Large intestine (tissue), 3 donors: ENCODE measurements around the gene POU2AF1. TPM values are rescaled to one million over a fixed set of nuclear protein-coding genes. Genes with fewer than 3 reads are reported as not detected.
"Not testable (repeated sequence)": the region's sequence is repeated elsewhere in the genome, so short reads cannot be mapped to it uniquely, and the experiment has no call there.

ENCODE experiments used
- DNase-seq, 2 donors: peaks; one replicate each; pipeline versions ENCODE4 v3.0.0 to v3.0.0-alpha.2; 2013
- H3K27ac ChIP-seq: one replicate; pipeline ENCODE4 v1.5.1; 2013; ENCODE audit warnings: low read length
- H3K27me3 ChIP-seq: 2 replicates; pipeline ENCODE4 v1.6.1; 2013; ENCODE audit warnings: low read length; ENCODE audit not compliant: control insufficient read depth, insufficient read depth
- H3K36me3 ChIP-seq: 2 replicates; pipeline ENCODE4 v1.6.1; 2013; ENCODE audit warnings: low read length; ENCODE audit not compliant: control insufficient read depth, insufficient read depth
- H3K4me1 ChIP-seq: one replicate; pipeline ENCODE4 v1.6.1; 2013; ENCODE audit warnings: low read length; ENCODE audit not compliant: control insufficient read depth, insufficient read depth
- H3K4me3 ChIP-seq: one replicate; pipeline ENCODE4 v1.5.1; 2013; ENCODE audit warnings: low read length
- H3K9me3 ChIP-seq: one replicate; pipeline ENCODE4 v1.6.1; 2013; ENCODE audit warnings: mild to moderate bottlenecking, low read depth, low read length, moderate library complexity; ENCODE audit not compliant: control insufficient read depth
- WGBS: methylation state at CpG from one replicate; pipeline ENCODE4 v1.1.5; 2013; ENCODE audit warnings: low lambda C conversion rate; ENCODE audit not compliant: insufficient coverage; 5-methylcytosine and 5-hydroxymethylcytosine counted together
- polyA plus RNA-seq: library from polyadenylated mRNA; unstranded; fragments of 120-200 nt; gene quantifications from one replicate; pipeline ENCODE4 v1.2.1, GENCODE V29; 2013

The POU2AF1 gene
- polyA plus RNA-seq, 1 donor, result 1.2 TPM

DNA sequence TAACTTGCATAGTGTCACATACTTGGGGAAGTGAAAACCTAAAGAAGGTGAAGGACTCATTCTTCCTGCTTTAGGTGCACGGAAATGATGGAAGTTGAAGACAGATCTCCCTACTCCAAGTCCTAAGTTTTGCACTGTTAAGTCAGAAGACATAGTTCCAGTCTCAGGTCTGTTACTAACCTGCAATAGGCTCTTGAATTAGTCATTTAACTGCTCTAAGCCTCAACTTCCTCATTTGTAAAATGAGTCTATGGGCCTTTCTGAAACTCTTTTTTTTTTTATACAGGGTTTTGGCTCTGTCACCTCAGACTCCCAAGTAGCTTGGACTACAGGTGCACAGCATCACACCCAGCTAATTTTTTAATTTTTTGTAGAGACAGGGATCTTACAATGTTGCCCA, 30.8 kb upstream of the POU2AF1 start:
- Histone ChIP-seq H3K4me1 (no peaks in the 10 kb centered on the region), H3K27ac (no peak overlapping the region), H3K9me3 (no peaks in the 10 kb centered on the region), H3K27me3 (no peaks in the 10 kb centered on the region), H3K4me3 (no peak overlapping the region), H3K36me3 (no peaks in the 10 kb centered on the region)
- WGBS, result no CpG with 5 or more reads among the region's 1 CpG
- no peak for DNase-seq

DNA sequence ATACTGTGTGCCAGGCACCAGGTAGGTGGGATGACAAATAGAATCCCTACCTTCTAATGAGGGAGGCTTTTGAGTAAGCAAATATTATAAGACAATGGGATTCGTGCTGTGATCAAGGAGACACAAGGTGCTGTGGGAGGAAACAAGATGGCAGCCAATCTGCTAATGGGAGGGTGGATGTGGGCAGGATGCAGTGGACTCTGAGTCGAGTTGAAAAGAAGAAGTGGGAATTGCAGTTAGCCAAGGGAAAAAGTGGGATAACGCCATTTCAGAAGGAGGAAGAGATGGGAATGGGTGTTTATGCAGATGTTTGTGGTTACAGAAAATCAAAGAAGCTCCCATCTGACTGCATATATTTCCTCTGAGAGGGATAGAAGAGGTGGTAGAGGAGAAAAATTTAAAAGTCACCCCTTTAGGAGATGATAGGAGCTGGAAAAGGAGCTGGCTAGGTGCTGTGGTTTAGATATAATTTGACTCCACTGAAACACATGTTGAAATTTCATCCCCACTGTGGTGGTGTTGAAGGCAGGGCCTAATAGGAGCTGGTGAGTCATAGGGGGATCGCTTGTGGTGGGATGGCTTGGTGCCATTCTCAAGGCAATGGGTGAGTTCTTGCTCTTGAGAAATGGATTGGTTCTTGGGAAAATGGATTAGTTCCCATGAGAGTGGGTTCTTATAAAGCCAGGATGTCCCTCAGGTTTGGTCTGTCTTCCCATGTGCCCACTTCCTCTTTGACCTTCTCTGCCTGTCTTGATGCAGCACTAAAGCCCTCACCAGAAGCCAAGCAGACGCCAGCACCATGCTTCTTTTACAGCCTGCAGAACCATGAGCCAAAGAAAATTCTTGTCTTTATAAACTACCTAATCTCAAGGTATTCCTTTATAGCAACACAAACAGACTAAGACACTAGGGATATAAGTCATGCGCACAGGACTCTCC, 30.0 kb upstream of the POU2AF1 start:
- 90% methylated on average over 4 of the region's 6 CpGs for WGBS

DNA sequence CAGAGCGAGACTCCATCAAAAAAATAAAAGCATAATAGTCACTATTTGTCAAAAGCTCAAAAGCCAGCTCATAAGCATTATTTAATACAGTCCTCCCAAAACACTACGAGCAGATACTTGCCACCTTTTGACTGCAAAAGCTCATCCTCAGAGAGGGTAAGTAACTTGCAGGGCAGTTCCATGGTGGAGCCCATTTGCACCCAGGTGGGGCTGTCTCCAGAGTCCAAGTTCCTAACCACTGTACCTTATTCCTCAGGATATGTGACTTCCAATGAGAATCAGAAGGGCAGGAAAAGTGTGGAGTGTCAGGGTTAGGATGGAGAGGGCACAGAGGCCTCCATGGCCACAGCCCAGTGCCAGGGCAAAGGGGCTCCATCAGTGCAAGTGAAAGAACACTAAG, 28.6 kb upstream of the POU2AF1 start:
- no CpG with 5 or more reads among the region's 2 CpGs for WGBS
- Histone ChIP-seq H3K27ac (no peak overlapping the region), H3K27me3 (no peaks in the 10 kb centered on the region), H3K9me3 (no peaks in the 10 kb centered on the region), H3K36me3 (no peaks in the 10 kb centered on the region), H3K4me1 (no peaks in the 10 kb centered on the region), H3K4me3 (no peak overlapping the region)
- no peak for DNase-seq

More for the DNA sequence above, 30.0 kb upstream of the POU2AF1 start:
- no peak for DNase-seq
- Histone ChIP-seq H3K36me3 (no peaks in the 10 kb centered on the region), H3K27me3 (no peaks in the 10 kb centered on the region), H3K4me3 (no peak overlapping the region), H3K4me1 (no peaks in the 10 kb centered on the region), H3K9me3 (no peaks in the 10 kb centered on the region), H3K27ac (no peak overlapping the region)

DNA sequence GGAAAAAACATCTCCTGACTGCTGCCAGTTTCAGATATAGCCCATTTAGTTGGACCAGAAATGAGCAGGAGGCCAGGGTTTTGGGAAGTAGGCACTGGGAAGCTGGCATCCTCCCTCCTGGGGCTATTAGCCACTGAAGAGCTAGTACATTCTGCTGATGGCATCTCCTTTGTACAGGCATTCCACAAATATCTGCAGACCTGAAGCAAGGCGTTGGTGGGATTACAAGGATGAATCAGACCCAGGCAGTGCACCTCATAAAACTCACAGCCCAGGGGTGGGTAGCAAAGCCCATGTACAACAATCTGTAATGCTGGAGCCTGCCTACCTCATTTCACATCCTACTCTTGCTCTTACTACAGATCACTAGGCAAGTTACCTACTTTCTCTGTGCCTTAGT, 27.5 kb upstream of the POU2AF1 start:
- Histone ChIP-seq H3K27me3 (no peaks in the 10 kb centered on the region), H3K27ac (no peak overlapping the region), H3K4me3 (no peak overlapping the region), H3K9me3 (no peaks in the 10 kb centered on the region), H3K4me1 (no peaks in the 10 kb centered on the region), H3K36me3 (no peaks in the 10 kb centered on the region)
- DNase-seq, result no peak
- WGBS, result no CpG with 5 or more reads among the region's 1 CpG

DNA sequence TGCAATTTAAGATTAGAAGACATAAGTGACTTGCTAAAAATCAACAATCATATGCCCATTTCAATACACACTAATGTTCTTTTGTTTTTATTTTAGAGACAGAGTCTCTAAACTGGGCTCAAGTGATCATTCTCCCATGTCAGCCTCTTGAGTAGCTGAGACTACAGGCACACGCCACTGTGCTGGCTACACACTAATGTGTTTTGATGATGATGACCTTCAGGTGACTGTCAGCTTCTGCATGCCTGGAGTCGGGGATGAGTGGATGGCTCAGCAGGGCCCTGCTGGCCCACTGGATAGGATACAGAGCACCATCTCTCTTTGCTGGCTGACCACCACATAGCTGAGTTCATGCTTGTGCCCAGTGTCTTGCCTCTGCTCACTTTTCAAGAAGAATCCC, 27.0 kb upstream of the POU2AF1 start:
- no peak for DNase-seq
- Histone ChIP-seq H3K36me3 (no peaks in the 10 kb centered on the region), H3K27ac (no peak overlapping the region), H3K4me1 (no peaks in the 10 kb centered on the region), H3K9me3 (no peaks in the 10 kb centered on the region), H3K4me3 (no peak overlapping the region), H3K27me3 (no peaks in the 10 kb centered on the region)
- WGBS, result 60% methylated on average over 1 of the region's 2 CpGs

DNA sequence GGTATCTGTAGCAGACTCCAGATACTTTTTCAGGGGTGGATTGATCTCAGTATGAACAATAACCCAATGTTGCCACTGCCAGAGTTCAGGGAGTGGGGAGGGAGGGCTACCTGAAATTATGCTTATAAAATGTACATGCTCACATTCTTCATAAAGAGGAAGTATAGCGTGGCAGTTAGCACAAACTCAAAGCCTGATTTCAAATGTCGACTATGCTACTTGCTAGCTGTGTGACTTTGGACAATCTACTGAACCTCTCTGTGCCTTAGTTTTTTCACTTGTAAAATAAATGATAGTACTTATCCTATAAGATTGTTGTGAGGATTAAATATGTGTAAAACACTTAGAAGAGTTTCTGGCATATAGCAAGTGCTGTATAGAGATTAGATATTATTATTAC, 26.5 kb upstream of the POU2AF1 start:
- H3K9me3 ChIP-seq, result no peaks in the 10 kb centered on the region
- H3K4me1 ChIP-seq, result no peaks in the 10 kb centered on the region
- no peak overlapping the region for H3K4me3 ChIP-seq
- H3K36me3 ChIP-seq, result no peaks in the 10 kb centered on the region
- no CpG with 5 or more reads among the region's 2 CpGs for WGBS
- H3K27ac ChIP-seq, result no peak overlapping the region
- no peak for DNase-seq
- H3K27me3 ChIP-seq, result no peaks in the 10 kb centered on the region

DNA sequence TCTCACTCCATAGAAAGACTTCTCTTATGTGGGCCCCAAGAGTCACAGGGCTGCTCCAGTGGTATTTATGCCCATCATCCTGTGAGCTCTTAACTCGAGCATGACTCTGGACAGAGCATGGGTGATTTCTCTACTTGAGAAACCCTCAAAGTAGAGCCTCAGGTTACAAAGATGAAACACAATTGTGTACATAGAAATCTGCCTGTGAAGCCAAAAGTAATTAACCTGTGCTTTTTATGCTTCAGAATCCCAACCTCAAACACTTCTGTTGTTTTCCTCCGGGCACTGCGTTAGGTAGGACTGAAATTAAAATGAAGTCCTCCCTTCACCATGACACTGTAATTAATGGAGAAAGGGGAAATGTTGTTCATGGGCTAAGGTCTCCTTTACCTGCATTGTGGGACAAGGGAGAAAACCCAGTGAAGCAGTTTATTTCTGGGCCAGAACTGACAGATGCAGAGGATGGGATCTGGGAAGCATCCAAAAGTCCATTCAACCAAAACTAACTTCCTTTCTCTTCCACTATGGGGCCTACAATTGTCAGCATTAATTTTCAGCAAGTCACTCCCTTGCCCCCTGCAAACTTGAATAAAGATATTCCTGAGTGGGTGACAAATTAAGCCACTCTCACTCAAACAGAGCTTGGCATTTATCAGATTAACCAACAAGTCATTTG, 24.1 kb upstream of the POU2AF1 start:
- H3K27me3 ChIP-seq, result no peaks in the 10 kb centered on the region
- no peak overlapping the region for H3K27ac ChIP-seq
- H3K4me1 ChIP-seq, result no peaks in the 10 kb centered on the region
- no peaks in the 10 kb centered on the region for H3K36me3 ChIP-seq
- H3K9me3 ChIP-seq, result no peaks in the 10 kb centered on the region
- WGBS, result no CpG with 5 or more reads among the region's 3 CpGs
- no peak for DNase-seq
- no peak overlapping the region for H3K4me3 ChIP-seq

DNA sequence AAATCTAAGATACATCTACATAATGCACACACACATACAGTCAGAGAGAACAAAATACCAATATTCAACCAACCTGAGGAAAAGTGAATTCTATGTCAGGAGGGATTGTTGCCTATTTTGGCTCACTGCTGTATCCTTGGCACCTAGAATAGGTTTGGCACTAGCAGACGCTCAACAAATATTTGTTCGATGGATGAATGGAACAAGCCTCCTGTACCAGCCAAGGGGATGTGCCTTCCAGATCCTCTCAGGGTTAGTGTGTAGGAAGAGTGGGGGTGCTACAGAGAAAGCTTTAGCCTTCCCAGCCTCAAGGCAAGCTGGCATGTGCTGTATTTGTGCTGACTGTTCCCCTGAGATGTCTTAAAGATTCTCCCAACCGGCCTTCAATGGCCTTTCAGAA, 23.3 kb upstream of the POU2AF1 start:
- no peaks in the 10 kb centered on the region for H3K9me3 ChIP-seq
- no peaks in the 10 kb centered on the region for H3K27me3 ChIP-seq
- no peak for DNase-seq
- H3K27ac ChIP-seq, result no peak overlapping the region
- no peaks in the 10 kb centered on the region for H3K36me3 ChIP-seq
- H3K4me1 ChIP-seq, result no peaks in the 10 kb centered on the region
- no peak overlapping the region for H3K4me3 ChIP-seq
- no CpG with 5 or more reads among the region's 3 CpGs for WGBS

DNA sequence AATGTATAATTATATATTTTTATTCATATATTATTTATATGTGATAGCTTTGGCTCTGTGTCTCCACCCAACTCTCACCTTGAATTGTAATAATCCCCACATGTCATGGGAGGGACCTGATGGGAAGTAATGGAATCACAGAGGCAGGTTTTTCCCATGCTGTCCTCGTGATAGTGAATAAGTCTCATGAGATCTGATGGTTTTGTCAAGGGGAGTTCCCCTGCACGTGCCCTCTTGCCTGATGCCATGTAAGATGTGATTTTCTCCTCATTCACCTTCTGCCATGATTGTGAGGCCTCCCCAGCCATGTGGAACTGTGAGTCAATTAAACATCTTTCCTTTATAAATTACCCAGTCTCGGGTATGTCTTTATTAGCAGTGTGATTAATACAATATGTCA, 22.9 kb upstream of the POU2AF1 start:
- not testable (repeated sequence) for H3K4me3 ChIP-seq, H3K27ac ChIP-seq, H3K9me3 ChIP-seq, H3K27me3 ChIP-seq, H3K4me1 ChIP-seq, H3K36me3 ChIP-seq, DNase-seq
- no CpG with 5 or more reads among the region's 3 CpGs for WGBS

DNA sequence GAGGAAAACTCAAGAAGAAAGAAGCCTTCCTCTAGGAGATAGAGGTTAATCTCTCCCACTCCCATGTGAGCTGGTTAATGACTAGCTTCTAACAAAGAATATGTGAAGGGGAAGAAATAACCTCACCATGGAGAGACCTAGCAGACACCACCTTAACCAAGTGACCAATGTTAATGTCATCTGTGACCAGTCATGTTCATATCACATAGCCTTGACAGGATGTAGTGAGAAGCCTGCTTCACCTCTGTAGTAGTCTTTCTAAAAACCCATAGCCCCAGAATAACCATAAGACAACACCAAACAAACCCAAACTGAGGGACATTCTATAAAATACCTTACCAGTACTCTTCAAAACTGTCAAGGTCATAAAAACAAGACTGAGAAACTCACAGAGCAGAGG, 21.5 kb upstream of the POU2AF1 start:
- no peaks in the 10 kb centered on the region for H3K4me1 ChIP-seq
- H3K27me3 ChIP-seq, result no peaks in the 10 kb centered on the region
- H3K9me3 ChIP-seq, result no peaks in the 10 kb centered on the region
- H3K27ac ChIP-seq, result no peak overlapping the region
- no peaks in the 10 kb centered on the region for H3K36me3 ChIP-seq
- H3K4me3 ChIP-seq, result no peak overlapping the region
- DNase-seq, result no peak
